GM12892 (cell line): Measurements from ENCODE around the gene INVS.

Source experiments
- POLR2A ChIP-seq: IDR thresholded peaks from 2 replicates; pipeline ENCODE4 v1.6.1; 2011; ENCODE audit warnings: low read depth, low read length, control low read depth
- POLR2AphosphoS5 ChIP-seq: IDR thresholded peaks from 2 replicates; pipeline ENCODE4 v1.6.1; 2011; ENCODE audit warnings: low read depth, low read length, control low read depth
- TAF1 ChIP-seq: IDR thresholded peaks from 2 replicates; pipeline ENCODE4 v1.6.1; 2011; ENCODE audit warnings: low read depth, mild to moderate bottlenecking, control low read depth, low read length, borderline replicate concordance

DNA sequence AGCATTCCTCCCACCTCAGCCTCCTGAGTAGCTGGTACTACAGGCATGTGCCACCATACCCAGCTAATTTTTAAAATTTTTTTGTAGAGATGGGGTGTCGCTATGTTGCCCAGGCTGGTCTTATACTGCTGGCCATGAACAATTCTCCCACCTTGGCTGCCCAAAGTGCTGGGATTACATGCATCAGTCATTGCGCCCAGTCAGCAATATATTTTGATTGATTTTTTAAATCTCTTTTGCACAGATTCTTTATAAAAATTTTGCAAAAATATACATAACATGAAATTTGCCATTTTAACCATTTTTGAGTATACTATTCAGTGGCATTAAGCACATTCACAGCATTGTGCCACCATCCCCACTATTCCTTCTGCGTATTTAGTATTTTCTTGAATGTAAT lies 94.0 kb downstream of the INVS start:
- no peak for TF ChIP-seq POLR2AphosphoS5
- TF ChIP-seq TAF1, result no peak
- no peak for TF ChIP-seq POLR2A
